GM18868 (cell line): ENCODE measurements around the gene RGL2.

Source experiments
- ATAC-seq: cut with Tn5 transposase; IDR thresholded peaks from one replicate; pipeline ENCODE4 v1.9.1; 2021; ENCODE audit warnings: mild to moderate bottlenecking, moderate library complexity; ENCODE audit not compliant: unreplicated experiment

RGL2 gene

DNA sequence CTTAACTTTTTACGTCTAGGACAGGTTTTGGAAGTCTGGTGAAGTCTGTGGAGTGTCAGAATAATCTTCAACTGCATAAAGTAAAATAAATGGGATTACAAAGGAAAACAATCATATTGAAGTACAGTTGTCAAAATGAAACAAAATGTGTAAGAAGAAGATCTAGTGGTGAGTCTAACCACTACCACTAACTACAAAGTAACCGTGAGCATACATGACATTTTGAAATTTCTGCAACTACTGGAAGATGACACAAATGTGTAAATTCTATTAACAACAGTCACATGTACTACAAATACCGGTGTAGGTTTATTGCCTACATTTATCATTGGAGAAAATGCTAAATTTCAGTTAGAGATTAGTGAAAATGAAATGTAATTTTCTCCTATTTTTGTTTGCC, 56.8 kb downstream of the RGL2 start:
- no peak for ATAC-seq
